Adrenal gland (tissue), 5 donors: Measurements from ENCODE around the gene AGR3.

ENCODE experiments used
- CTCF ChIP-seq, 6 experiments: fragments of 450-650 bp in 4 of 6; fragments of 200-600 bp in 2 of 6; sonication (generic) in 1 of 6; IDR thresholded peaks; 1 replicate in 5 of 6; 2 replicates in 1 of 6; pipeline versions ENCODE4 v1.5.1 to v1.8.0; 2016 to 2021; ENCODE audit warnings: antibody characterized with exemption in 6 of 6, mild to moderate bottlenecking in 2 of 6, moderate library complexity in 1 of 6
- POLR2A ChIP-seq, 2 donors: fragments of 450-650 bp; IDR thresholded peaks; one replicate each; pipeline ENCODE4 v1.6.1; 2017; ENCODE audit warnings: antibody characterized with exemption in 2 of 2, mild to moderate bottlenecking in 2 of 2, moderate library complexity in 1 of 2
- donor health status: DM: no; HTN: no; CAD: no.

- TF ChIP-seq POLR2A (IDR thresholded peaks at IDR 0.05) = no peak
- TF ChIP-seq CTCF (IDR thresholded peaks at IDR 0.05) = no peak
These were observed 10.3 kb upstream of the AGR3 start for GRCh38 chr7:16891874-16892643.
